Fibroblast of skin of left quadriceps (primary cell): ENCODE measurements around the gene FBXO31.
A peak's percentile ranks its signal among the peaks of the same experiment; 100 is the strongest.
"Not testable (repeated sequence)": the region's sequence is repeated elsewhere in the genome, so short reads cannot be mapped to it uniquely, and the experiment has no call there.

Experiments
- DNase-seq, 2 experiments: peaks; one replicate each; pipeline ENCODE4 v3.0.0-alpha.2; 2013; ENCODE audit warnings: low read depth in 2 of 2

FBXO31 gene

DNA sequence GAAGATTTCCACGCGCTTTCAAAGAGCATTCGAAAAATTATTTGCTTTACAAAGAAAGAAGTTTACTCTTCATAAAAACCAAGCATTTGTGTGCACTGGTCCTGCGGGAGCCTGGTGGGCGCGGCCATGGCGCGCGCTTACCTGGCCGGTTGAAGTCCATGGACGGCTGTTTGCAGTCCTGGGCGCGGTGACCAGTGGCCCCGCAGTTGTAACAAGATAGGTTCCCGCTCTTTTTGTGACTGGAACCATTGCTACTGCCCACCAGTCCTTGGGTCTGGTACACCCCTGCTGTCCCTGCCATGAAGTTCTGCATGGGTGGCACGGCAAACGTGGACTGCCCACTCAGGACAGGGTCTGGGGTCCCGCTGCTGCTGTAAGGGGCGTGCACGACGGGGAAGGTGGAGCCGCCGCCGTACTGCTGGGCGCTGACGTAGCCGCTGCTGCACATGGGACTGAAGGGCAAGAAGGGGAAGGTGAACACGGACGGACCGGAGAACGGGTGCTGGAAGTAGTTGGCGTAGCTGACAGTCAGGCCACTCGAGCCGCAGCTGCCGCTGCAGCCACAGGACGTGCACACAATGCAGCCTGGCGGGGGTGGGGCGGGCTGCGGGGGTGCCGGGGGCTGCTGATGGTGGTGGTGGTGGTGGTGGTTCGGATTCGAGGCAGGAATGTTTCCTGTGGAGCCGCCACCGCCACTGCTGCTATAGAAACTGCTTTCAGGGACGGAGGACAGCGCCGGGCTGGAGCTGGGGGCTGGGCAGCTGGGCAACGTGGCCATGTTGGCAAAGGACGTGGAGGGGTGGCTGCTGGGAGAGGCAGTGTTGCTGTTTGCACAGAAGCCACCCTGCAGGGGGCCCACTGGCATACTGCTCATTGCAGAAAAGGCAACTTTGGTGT is 28.0 kb upstream of the FBXO31 start:
- DNase-seq, result no peak

DNA sequence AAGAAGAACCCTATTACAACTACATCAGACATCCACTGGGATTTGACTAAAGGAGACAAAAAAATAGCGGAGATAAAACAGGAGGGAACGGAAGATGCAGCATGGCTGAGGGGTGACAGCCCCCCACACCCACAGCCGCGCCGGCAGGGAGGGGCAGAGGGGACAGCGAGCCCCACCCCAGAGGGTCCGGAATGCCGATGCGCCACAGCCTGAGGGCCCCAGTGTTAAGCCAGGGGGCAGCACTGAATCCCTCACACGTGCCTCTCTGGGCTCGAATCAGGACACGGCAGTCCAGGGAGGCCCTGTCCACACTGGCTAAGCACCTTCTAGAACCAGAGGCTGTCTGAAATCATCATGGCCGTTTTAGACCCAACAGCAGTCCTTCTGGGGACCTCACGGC is 27.4 kb upstream of the FBXO31 start:
- DNase-seq, result no peak

DNA sequence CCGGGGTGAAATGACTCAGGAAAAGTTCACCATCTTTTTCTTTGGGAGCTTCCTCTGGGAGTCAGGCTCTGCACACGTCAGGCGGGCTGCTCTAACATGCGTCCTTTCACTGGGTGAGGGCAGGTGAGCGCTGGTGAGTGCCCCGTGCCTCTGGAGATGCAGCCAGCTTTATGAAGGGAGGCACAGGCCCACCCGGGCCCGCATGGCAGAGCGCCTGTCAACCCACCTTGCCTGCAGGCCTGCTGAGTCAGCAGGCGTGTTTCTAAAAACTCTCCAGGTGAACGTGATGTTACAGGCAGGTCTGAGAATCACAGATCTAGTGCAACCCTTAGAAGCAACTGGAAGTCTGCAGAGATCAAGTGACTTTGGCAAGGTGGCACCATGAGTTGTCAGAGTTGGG is 27.0 kb upstream of the FBXO31 start:
- no peak for DNase-seq

DNA sequence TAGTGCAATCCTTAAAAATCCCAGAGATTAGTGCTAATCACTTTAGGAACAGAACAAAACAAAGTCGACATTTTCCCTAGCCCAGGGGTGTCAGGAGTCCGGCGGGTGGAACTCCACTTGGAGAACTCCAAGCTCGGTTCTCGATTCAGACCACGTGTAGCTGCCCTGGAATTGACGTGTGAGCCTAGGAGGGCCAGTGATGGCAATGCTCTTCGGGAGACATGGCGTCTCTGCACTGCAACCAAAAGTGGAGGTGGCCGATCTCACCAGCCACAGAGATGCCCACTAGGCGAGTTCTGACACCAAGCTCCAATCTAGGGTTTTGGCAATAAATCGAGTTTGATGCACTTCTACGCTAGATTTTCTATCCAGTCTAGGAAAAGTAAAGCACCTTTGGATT is 26.2 kb upstream of the FBXO31 start:
- DNase-seq, result no peak

DNA sequence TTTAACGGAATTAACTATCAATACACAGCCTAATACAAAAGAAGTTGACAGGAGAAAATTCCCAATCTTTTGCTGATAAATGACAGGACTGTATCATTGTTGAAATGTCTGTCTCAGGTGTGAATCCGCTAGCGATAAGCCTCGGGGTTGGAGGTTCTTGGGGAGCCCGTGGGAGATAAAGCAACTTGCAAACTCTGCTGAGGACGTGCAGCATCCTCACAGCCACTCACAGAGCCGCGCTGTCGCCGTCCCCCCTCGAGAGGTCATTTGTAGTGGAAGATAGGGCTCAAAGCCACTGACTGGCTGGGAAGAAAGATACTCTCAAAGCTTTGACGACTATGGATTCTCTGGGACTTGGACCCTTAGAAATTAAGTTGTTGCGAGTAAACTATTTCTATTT is 25.6 kb upstream of the FBXO31 start:
- no peak for DNase-seq

DNA sequence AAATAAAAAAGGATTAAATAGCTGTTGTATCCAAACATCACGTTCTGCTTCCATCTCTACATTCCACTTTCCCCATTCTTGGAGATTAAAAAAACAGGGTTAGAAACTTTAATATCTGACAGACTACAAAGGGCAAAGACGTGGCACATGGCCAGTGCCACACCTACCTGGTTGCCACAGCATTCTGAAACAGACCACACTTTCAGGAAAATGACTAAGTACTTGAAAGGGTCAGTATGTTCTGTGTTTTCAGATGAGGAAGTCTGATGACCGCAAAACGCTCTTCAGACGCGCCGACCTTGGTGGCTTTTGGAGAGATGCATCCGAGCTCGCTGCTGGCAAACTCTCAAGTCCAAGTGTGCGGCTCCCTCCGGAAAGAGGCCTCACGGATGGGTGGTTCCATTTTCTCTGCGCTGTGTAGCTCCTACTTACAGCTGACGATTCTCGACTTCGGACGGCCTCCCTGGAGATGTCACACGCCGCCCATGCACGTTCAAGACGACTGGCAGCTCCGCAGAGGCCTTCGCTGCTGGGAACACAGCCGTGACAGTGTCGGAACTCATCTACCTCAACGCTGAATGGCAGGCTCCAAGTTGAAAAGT is 24.0 kb upstream of the FBXO31 start:
- no peak for DNase-seq

DNA sequence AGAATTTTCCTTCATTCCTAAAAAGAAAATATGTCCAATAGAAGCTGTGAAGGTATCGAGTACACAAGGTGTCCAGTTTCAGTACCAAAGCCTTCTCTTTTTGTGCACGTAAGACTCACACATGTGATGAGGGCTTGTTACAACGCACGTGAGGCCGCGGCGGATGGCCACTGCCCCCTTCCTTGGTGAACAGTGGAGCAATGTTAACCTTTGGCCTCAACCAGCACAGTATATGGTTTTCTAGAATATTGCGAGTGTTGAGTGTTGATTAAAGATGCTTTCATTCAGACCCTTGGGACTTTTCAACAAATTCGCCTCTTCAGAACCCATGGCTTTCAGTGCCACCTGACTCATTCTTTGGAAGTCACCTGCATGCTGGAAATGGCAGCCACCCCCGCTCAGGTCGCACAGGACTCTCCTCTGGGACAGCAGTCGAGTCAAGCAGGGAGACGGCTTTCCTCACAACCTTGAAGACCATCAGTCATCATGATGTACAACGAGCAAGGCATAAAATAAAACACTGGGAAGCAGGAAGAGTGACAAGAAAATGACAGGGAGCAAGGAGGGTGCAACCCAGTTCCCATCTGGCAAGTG is 23.0 kb upstream of the FBXO31 start:
- no peak for DNase-seq

DNA sequence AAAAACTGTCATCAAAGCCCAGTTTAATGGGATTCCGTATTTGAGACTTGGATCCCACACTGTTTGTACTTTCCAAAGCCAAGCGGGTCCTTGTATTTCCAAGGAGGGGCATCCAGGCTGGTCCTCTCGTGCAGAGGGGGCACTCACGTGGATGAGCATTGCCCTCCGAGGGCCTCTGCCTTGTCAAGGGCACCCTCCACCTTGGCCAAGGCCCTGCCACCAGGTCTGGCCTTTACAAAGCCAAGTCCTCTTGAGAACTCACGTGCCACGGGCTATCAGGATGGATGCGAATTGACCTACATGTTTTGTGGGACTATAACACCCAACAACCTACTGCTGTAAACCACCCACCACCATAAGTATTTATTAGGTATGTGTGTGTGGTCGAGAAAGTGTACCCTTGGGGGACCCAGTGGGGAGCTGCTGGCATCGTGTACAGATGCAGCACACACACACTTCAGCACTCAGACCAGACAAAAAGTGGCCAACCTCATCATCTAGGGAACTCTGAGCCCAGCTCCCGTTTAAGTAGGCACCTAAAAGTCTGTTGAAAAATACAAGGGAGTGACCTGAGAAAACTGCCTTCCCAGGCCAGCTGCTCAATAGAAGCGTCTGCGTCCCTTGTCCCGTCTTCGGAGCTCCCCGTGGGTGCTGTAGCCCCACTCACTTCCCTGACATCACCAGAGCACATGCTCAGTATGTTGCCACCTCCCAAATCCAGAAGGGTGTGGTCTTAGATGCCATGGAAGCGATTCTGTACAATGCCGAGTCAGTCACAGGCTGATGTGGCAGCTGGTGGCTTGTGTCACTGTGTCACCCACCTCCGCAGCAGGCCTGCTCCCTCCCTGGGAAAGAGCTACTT is 21.4 kb upstream of the FBXO31 start:
- DNase-seq, result no peak

DNA sequence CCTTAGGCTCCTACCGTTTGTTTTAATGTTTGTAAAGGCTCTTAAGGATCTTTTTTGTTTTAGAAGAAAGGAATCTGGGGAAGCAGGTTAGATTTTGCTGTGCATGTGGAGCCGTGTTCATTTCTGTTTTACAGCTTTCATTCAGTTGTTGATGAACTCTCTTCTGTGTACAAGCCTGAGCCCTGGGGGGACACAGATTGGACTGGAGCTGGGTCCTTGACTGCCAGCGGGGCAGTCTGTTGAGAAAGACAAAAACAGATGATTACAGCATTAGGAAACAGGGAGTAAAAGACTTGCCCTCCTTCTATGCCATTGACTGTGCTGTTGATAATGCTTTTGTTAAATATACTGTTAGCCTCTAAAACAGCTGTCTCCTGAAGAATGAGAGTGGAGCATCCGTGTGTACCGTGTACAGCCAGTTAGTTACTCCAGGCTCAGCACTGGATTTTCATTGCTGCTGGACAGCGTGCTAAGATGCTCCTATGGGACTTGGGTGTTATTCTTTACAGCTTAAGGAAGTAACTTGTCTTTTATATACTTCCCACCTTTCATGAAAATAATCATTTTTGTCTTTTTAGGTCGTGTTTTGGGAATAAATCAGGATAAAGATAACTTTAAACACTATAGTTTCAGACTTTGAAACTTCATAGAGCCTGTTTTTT is 11.7 kb upstream of the FBXO31 start:
- DNase-seq, result no peak

DNA sequence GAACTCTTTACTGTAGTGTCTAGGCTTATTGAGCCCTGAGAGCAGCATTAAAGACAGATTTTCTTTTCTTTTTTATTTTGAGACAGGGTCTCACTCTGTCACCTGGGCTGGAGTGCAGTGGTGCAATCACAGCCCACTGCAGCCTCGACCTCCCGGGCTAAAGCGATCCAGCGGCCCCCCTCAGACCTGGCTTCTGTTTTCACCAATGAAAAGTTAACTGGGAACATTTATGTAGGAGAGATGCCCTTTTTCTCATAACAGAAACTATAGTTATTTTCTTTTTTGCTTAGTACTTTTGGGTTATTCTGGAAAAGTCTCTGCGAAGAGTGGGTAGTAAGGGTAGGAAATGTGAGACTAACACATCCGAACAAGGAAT is 10.1 kb upstream of the FBXO31 start:
- no peak for DNase-seq

DNA sequence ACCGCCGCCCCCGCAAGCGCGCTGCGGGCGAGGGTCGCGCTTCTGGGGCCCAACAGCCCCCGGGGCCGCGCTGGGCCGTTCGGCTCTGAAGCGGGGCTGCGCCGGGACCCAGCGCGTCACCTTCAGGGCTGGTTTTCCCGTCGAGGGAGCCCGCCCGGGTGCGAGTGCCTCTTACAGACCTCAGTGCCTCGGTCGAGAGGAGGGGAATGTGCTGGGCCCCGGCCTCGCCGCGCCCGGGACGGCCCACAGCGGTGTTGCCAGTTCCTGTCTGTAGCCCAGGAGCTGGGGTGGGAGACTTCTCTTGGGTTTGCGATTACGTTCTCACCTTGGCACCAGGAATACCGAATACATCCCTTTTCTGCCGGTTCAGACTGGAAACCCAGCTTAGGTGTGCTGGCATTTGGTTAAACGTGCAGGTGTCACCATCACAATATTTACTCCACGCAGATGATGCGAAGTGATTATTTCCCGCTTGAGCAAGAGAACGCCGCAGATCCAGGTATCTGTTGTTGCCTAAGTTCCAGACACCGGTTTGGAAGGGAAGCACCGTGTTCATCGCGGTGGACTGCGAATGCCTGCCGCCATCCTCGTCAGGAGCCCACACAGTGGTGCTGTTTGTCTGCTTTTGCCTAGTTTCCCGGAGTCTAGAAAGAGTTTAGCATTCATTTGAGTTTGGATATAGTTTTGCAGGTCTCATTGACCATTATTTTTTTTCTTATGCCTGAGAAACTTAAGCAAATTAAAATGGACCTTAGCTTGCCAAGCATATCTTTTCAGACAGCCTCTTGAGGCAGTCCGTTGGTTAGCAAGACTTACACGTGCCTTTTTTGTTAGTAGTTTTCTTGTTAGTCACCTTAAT is 9.5 kb upstream of the FBXO31 start:
- DNase-seq, result no peak

DNA sequence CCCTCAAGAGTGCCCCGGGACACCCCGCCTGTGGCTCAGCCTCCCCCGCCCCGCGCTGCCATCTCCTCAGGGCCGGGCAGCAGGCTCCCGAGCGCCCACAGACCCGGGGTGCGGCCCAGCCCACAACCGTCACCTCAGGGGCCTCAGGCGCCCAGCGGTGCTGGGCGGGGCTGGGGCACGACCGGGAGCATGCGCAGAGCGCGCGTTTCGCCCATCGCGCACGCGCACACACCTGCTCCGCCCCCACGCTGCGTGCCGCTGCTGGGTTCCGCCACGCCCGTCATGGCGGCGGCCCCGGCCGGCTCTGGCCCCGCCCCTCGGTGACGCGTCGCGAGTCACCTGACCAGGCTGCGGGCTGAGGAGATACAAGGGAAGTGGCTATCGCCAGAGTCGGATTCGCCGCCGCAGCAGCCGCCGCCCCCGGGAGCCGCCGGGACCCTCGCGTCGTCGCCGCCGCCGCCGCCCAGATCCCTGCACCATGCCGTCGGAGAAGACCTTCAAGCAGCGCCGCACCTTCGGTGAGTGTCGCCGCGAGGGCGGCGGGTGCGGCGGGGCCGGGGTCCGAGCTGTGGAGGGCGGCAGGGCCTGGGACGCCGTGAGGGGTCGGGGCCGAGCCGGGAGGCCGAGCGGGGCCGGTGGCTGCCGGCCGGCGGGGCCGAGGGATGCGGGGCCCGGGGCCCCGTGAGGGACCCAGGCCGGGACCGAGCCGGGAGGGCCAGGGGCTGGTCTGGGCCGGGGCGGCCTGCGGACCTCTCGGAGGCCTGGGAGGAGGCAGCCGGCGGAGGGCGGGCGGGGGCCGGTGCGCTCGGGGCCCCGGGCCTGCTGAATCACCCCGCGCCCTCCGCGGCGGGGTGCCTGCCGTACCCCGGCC is 8.6 kb upstream of the FBXO31 start, which contains the start of gene MAP1LC3B:
Gene MAP1LC3B (plus strand): TSS at position 387 of the 871 bp plus-strand sequence. CDS start 92 bp downstream, at position 479.
- DNase-seq, result peak; percentile 92

DNA sequence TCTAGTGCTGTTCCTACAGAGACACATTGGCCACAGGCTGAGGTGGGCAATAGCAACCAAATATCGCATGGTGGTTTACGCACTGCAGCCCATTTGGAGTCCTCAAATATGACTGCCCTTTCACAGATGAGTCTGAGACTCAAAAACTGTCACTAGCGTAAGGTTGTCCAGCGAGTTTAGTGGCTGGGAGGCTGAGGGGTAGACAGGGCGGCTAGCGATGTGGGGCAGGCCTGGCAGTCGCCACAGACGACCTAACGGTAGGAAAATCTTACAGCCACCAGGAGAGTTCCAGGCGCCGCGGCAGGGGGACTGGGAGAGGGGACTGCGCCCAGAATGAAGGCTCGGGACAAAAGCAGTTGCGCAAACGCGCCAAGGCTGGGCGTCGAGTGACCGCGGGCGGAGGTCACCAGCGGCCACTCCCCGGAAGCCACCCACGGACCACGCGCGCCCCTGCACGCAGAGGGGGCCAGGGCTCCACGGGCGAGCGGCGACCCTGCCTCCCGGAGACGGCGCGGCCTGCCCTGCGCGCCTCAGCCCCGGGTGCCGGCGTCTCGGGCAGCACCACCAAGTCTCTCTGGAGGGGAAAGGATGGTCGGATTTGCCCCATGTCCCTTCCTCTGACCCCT is 7.9 kb upstream of the FBXO31 start:
- DNase-seq, result no peak

DNA sequence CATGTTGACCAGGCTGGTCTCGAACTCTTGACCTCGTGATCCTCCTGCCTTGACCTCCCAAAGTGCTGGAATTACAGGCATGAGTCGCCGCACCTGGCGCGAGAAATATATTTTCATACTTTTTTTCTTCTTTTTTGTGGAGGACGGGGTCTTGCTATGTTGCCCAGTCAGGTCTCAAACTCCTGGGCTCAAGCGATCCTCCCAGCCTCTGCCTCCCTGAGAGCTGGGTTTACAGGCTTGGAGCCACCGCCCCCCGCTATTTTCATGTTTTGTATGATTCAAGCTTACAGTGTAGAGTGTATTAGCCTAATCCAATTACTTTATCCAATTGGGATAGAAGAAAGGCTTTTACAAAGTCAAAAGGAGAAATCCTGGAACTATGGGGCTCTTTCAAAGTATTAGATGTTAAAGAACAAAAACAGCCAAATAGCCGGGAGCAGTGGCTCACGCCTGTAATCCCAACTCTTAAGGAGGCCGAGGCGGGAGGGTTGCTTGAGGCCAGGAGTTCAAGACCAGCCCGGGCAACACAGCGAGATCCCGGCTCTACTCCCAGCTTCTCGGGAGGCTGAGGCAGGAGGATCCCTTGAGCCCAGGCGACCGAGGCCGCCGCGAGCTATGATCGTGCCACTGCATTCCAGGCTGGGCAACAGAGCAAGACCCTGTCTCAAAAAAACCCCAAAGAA is 7.2 kb upstream of the FBXO31 start:
- no peak for DNase-seq

DNA sequence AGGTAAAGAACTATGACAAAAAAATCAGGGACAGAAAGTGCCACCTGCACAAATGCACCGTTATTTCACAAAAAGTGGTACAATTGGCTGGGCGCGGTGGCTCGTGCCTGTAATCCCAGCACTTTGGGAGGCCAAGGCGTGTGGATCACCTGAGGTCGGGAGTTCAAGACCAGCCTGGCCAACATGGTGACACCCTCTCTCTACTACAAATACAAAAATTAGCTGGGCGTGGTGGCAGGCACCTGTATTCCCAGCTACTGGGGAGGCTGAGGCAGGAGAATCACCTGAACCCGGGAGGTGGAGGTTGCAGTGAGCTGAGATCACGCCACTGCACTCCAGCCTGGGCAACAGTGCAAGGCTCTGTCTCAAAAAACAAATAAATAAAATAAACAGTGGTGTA is 6.3 kb upstream of the FBXO31 start:
- not testable (repeated sequence) for DNase-seq

DNA sequence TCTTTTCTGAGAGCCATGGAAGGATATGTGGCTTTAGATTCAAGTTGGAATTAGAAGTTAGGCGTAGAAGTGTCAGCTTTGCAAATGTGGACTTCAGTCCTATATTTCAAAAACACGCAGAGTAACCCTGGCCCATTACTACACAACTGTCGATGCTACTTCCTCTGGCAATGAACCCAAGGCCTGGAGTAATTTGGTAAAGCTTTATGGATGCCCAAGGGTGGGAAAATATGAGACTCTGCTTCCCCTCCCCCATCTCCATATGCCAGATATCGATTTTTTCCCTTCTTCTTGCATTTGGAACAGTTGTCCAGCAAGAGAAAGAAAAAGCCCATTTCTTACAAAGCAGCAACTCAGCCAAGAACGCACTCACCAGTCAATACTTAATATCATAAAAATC is 5.7 kb upstream of the FBXO31 start:
- no peak for DNase-seq

DNA sequence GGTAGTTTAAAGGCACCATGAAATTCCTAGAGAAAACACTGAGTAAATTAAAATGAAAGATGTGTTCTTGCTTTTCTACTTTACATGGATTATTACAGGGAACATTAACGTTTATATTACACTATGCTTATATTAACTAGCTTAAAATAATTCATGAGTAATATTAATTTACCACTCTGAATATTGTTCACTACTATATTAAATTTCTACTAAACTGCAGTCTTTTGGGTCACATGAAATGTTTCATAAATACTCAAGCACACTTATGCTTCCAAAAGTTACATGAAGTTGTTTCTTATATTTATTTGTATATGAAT is 5.2 kb upstream of the FBXO31 start:
- no peak for DNase-seq

DNA sequence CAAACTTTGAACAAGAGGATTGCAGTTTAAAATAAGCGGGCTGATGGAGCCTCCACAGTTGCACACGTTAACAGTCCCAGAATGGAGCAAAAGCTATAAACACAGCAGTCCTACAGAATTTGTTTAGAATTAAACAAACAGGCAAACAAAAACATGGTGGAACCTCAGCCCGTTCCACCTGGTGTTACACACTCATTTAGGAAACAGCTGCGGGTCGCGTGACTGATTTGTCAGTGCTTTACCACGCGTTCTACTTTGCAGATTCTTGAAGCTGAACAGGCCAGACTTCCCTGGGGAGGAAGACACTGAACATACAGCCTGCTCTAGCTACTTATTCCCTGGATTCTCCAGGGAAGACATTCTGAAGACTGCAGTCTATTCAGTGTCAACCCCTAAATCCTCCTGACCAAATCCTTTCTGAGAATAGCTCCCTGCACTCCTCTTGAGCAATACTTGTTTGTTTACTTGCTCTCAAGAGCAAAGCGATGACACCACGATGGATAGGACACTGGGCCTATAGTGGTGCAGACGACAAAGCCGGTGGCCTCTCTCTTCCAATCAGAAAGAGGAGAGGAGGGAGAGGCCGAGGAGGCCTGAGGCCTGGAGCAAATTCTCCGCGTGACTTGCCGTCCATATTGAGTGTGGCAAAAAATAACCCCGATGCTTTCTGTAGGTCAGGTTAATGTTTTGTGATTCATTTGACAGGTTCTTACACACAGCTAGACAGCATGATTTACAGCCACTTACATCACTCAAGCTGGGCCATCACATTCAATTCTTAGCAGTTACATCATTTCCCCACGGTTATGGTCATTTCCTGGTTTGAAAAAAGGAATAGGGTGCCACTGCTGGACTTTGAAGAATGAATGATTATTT is 4.6 kb upstream of the FBXO31 start:
- DNase-seq, result peak; percentile 96
